Ishikawa (cell line): ENCODE results near the gene RBM43.

Experiments used
- CREB1 ChIP-seq: IDR thresholded peaks from 2 replicates; pipeline ENCODE4 v1.6.1; 2012; ENCODE audit warnings: low read depth
- EP300 ChIP-seq: IDR thresholded peaks from 2 replicates; pipeline ENCODE4 v1.6.1; 2012; ENCODE audit warnings: borderline replicate concordance
- FOXM1 ChIP-seq: IDR thresholded peaks from 2 replicates; pipeline ENCODE4 v1.6.1; 2012; ENCODE audit warnings: low read depth, borderline replicate concordance
- RAD21 ChIP-seq: IDR thresholded peaks from 2 replicates; pipeline ENCODE4 v1.6.1; 2012; ENCODE audit warnings: low read depth
- REST ChIP-seq: IDR thresholded peaks from 2 replicates; pipeline ENCODE4 v1.6.1; 2012; ENCODE audit warnings: low read depth, mild to moderate bottlenecking
- TAF1 ChIP-seq: IDR thresholded peaks from 2 replicates; pipeline ENCODE4 v1.6.1; 2012; ENCODE audit warnings: low read depth, mild to moderate bottlenecking
- TEAD4 ChIP-seq: IDR thresholded peaks from 2 replicates; pipeline ENCODE4 v1.6.1; 2012
- ZBTB7A ChIP-seq: IDR thresholded peaks from 2 replicates; pipeline ENCODE4 v1.6.1; 2012; ENCODE audit warnings: low read depth

DNA sequence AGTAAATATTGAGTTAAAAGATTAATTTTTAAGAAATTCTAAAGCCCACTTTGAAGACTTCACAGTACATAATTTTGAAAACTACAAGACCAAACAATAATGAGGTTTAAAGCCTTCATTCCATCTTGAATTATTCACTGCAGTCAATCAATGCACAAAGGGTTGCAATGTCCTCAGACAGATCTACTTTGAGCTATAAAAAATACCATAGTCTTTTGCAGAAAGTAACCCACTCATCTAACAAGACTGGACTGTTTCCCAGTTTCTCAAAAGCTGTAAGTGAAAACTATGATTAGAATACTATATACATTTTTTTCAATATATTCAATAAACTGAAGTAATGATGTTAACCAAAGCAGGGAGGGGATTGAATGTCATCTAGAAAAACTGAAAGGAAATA is 10.2 kb upstream of the RBM43 start:
- TF ChIP-seq CREB1 (no peak), REST (no peak), FOXM1 (no peak), TAF1 (no peak), EP300 (no peak), TEAD4 (no peak), ZBTB7A (no peak), RAD21 (no peak)
